HepG2 (cell line): Measurements from ENCODE around the gene NISCH. TPM values are rescaled to one million over a fixed set of nuclear protein-coding genes. Genes with fewer than 3 reads are reported as not detected.

Experiments used
- ASH2L ChIP-seq: fragments of 300-600, 200-600 bp; sonication (generic); IDR thresholded peaks from 2 replicates; pipeline ENCODE4 v1.7.0; 2017; ENCODE audit warnings: low read depth, mild to moderate bottlenecking, moderate library complexity, mixed read lengths, low read length; ENCODE audit not compliant: insufficient read length
- CBX1 ChIP-seq: IDR thresholded peaks from one replicate; pipeline ENCODE4 v1.6.1; 2016; ENCODE audit warnings: antibody characterized with exemption, low read depth
- ETV5 ChIP-seq: IDR thresholded peaks from 2 replicates; pipeline ENCODE4 v1.6.1; 2018; ENCODE audit warnings: missing biosample characterization, missing genetic modification reagents, inconsistent platforms, borderline replicate concordance
- KIAA2018 ChIP-seq: sonication (generic); formaldehyde crosslinking; IDR thresholded peaks from 2 replicates; pipeline ENCODE4 v1.5.0; 2020; ENCODE audit warnings: mild to moderate bottlenecking, missing genetic modification reagents, borderline replicate concordance
- KLF16 ChIP-seq, 2 experiments: sonication (generic) in 1 of 2; formaldehyde crosslinking in 1 of 2; IDR thresholded peaks; 2 replicates each; pipeline versions ENCODE4 v1.6.1 to v1.8.0; 2016 to 2023; ENCODE audit warnings: missing genetic modification reagents in 2 of 2, missing compliant biosample characterization in 1 of 2
- NRL ChIP-seq: sonication (generic); formaldehyde crosslinking; IDR thresholded peaks from 2 replicates; pipeline ENCODE4 v1.5.0; 2020; ENCODE audit warnings: missing genetic modification reagents, mild to moderate bottlenecking, moderate library complexity, borderline replicate concordance
- PAF1 ChIP-seq: IDR thresholded peaks from 2 replicates; pipeline ENCODE4 v1.6.1; 2016; ENCODE audit warnings: missing genetic modification reagents, missing compliant biosample characterization
- POGZ ChIP-seq: sonication (generic); formaldehyde crosslinking; IDR thresholded peaks from 2 replicates; pipeline ENCODE4 v1.4.0; 2020; ENCODE audit warnings: mild to moderate bottlenecking, missing genetic modification reagents
- SOX5 ChIP-seq: IDR thresholded peaks from 2 replicates; pipeline ENCODE4 v1.6.1; 2016; ENCODE audit warnings: borderline replicate concordance
- TGIF2 ChIP-seq: IDR thresholded peaks from 2 replicates; pipeline ENCODE4 v1.6.1; 2016; ENCODE audit warnings: control low read depth, missing compliant biosample characterization
- ZIK1 ChIP-seq: sonication (generic); formaldehyde crosslinking; IDR thresholded peaks from 2 replicates; pipeline ENCODE4 v1.5.0; 2020; ENCODE audit warnings: mild to moderate bottlenecking, low read depth, missing genetic modification reagents, borderline replicate concordance
- ZNF335 ChIP-seq: sonication (generic); formaldehyde crosslinking; IDR thresholded peaks from 2 replicates; pipeline ENCODE4 v1.4.0; 2020; ENCODE audit warnings: missing genetic modification reagents
- ZNF580 ChIP-seq: IDR thresholded peaks from 2 replicates; pipeline ENCODE4 v1.6.1; 2016; ENCODE audit warnings: low read depth, borderline replicate concordance
- ZNF614 ChIP-seq: IDR thresholded peaks from 2 replicates; pipeline ENCODE4 v1.6.1; 2018; ENCODE audit warnings: missing biosample characterization, missing genetic modification reagents, inconsistent platforms, borderline replicate concordance
- ZNF710 ChIP-seq: sonication (generic); formaldehyde crosslinking; IDR thresholded peaks from 2 replicates; pipeline ENCODE4 v1.5.0; 2020; ENCODE audit warnings: mild to moderate bottlenecking, missing genetic modification reagents, borderline replicate concordance
- ZNF761 ChIP-seq: sonication (generic); formaldehyde crosslinking; conservative IDR thresholded peaks from 2 replicates; pipeline ENCODE4 v1.4.0; 2020; ENCODE audit warnings: mild to moderate bottlenecking, missing genetic modification reagents
- ZNF816 ChIP-seq: sonication (generic); formaldehyde crosslinking; IDR thresholded peaks from 2 replicates; pipeline ENCODE4 v1.8.0; 2022; ENCODE audit warnings: missing genetic modification reagents, mild to moderate bottlenecking, borderline replicate concordance
- ZSCAN21 ChIP-seq: sonication (generic); formaldehyde crosslinking; IDR thresholded peaks from 2 replicates; pipeline ENCODE4 v1.8.0; 2022; ENCODE audit warnings: mild to moderate bottlenecking, missing genetic modification reagents, moderate library complexity, borderline replicate concordance
- polyA plus RNA-seq, 8 experiments: library from polyadenylated mRNA; depleted of rRNA in 3 of 8; stranded (reverse) in 7 of 8; unstranded in 1 of 8; fragments of >200 nt; fragmentation: Illumina TruSeq in 4 of 8; extraction: Trizol in 4 of 8; gene quantifications; 2 replicates each; pipeline versions ENCODE4 v1.2.1 to v1.2.3, GENCODE V29; 2011 to 2016; ENCODE audit warnings: low read depth in 4 of 8, missing spikeins in 1 of 8, mixed read lengths in 1 of 8; ENCODE audit not compliant: insufficient read depth in 1 of 8
- total RNA-seq, 5 experiments: library from RNA; depleted of rRNA; stranded (reverse); fragments of >200 nt; fragmentation: Illumina TruSeq; extraction: Trizol; gene quantifications; 2 replicates each; pipeline ENCODE4 v1.2.3, GENCODE V29; 2016; ENCODE audit warnings: low read depth in 1 of 5

Gene NISCH
- total and polyA plus RNA-seq, 2 of the 13 experiments (the other 11 are each of a cell fraction or from before 2014, with no cell fraction given), result 27.0 to 47.6 TPM

- TF ChIP-seq KIAA2018 (CRISPR knock-in tag) (no peak), ASH2L (no peak), CBX1 (no peak), ZNF710 (no peak), POGZ (CRISPR knock-in tag) (0 out of 2 replicates have a peak, but pooled peaks have one; percentile 21), ZSCAN21 (0 out of 2 replicates have a peak, but pooled peaks have one; percentile 17), ETV5 (CRISPR knock-in tag) (0 out of 2 replicates have a peak, but pooled peaks have one; percentile 9), SOX5 (CRISPR knock-in tag) (no peak), TGIF2 (CRISPR knock-in tag) (peak; percentile 46), ZNF761 (CRISPR knock-in tag) (peak; percentile 80; the same call in 1 of the 2 replicates), ZNF816 (CRISPR knock-in tag) (no peak), ZIK1 (CRISPR knock-in tag) (0 out of 2 replicates have a peak, but pooled peaks have one; percentile 8), ZNF614 (peak; percentile 13; the same call in 1 of the 2 replicates), KLF16 (CRISPR knock-in tag; IDR thresholded peaks at IDR 0.05) (no peak), ZNF580 (CRISPR knock-in tag) (0 out of 2 replicates have a peak, but pooled peaks have one; percentile 42), NRL (peak; percentile 84; the same call in 1 of the 2 replicates), PAF1 (CRISPR knock-in tag) (no peak), ZNF335 (CRISPR knock-in tag) (no peak; the same call in 1 of the 2 replicates)
Measured at GRCh38 chr3:52534281-52535183, 79.1 kb downstream of the NISCH start (continued).
